ENCODE measurements around the gene CD151.
A peak's percentile ranks its signal among the peaks of the same experiment; 100 is the strongest.

The CD151 gene

GRCh38 chr11:826227-826621 lies 6.5 kb upstream of the CD151 start:
- no CpG with 5 or more reads among the region's 9 CpGs for WGBS (ENCODE audit: extremely low coverage, insufficient coverage, low lambda C conversion rate)
- Histone ChIP-seq H3K79me2 (ENCODE audit: control insufficient read depth, insufficient read depth, low read length) (no peaks in the 10 kb centered on the region), H3K27ac (ENCODE audit: low read depth, low read length) (no peak overlapping the region), H3K4me1 (ENCODE audit: control insufficient read depth, low read depth, low read length) (peaks cover 5% of the 10 kb centered on the region), H3K4me3 (ENCODE audit: low read length) (no peak overlapping the region), H3K79me1 (ENCODE audit: low read length) (peaks cover under 1% of the 10 kb centered on the region), H3K4ac (ENCODE audit: low read depth, low read length) (no peak overlapping the region), H3K18ac (ENCODE audit: low read length) (no peak overlapping the region), H3K9ac (ENCODE audit: low read length) (no peak overlapping the region), H3K56ac (ENCODE audit: low read length) (no peak overlapping the region), H2BK120ac (ENCODE audit: low read depth, low read length) (no peak overlapping the region), H2AK5ac (ENCODE audit: low read length) (no peak overlapping the region), H4K5ac (ENCODE audit: low read length) (no peak overlapping the region), H3K4me2 (ENCODE audit: low read length) (no peak overlapping the region), H3K23ac (ENCODE audit: low read length) (no peak overlapping the region), H2BK5ac (ENCODE audit: low read length) (no peak overlapping the region), H2BK15ac (replicated peaks; ENCODE audit: low read depth) (no peak overlapping the region), H3K36me3 (ENCODE audit: control insufficient read depth, insufficient read depth, low read length) (no peaks in the 10 kb centered on the region), H4K8ac (ENCODE audit: low read depth, low read length) (no peak overlapping the region), H3K27me3 (ENCODE audit: insufficient read depth, low read length, poor library complexity) (peaks cover 3% of the 10 kb centered on the region)
- DNase-seq, result no peak

GRCh38 chr11:826836-827145 lies 6.0 kb upstream of the CD151 start:
- Histone ChIP-seq H3K9ac (ENCODE audit: low read length) (peak overlapping the region; percentile 48), H3K27ac (ENCODE audit: low read depth, low read length) (no peak overlapping the region), H3K4ac (ENCODE audit: low read depth, low read length) (no peak overlapping the region), H3K23ac (ENCODE audit: low read length) (no peak overlapping the region), H3K4me2 (ENCODE audit: low read length) (peak overlapping the region; percentile 52), H3K36me3 (ENCODE audit: control insufficient read depth, insufficient read depth, low read length) (no peaks in the 10 kb centered on the region), H3K18ac (ENCODE audit: low read length) (no peak overlapping the region), H3K79me2 (ENCODE audit: control insufficient read depth, insufficient read depth, low read length) (no peaks in the 10 kb centered on the region), H2BK120ac (ENCODE audit: low read depth, low read length) (no peak overlapping the region), H3K56ac (ENCODE audit: low read length) (peak overlapping the region; percentile 56), H3K4me3 (ENCODE audit: low read length) (no peak overlapping the region), H3K27me3 (ENCODE audit: insufficient read depth, low read length, poor library complexity) (peaks cover 3% of the 10 kb centered on the region), H4K8ac (ENCODE audit: low read depth, low read length) (no peak overlapping the region), H3K4me1 (ENCODE audit: control insufficient read depth, low read depth, low read length) (peaks cover 5% of the 10 kb centered on the region), H4K5ac (ENCODE audit: low read length) (no peak overlapping the region), H2BK15ac (replicated peaks; ENCODE audit: low read depth) (no peak overlapping the region), H3K79me1 (ENCODE audit: low read length) (no peaks in the 10 kb centered on the region), H2BK5ac (ENCODE audit: low read length) (no peak overlapping the region), H2AK5ac (ENCODE audit: low read length) (no peak overlapping the region)
- WGBS (ENCODE audit: extremely low coverage, insufficient coverage, low lambda C conversion rate), result no CpG with 5 or more reads among the region's 22 CpGs
- no peak for DNase-seq

- peaks cover 9% of the 10 kb centered on the region for H3K4me1 ChIP-seq (ENCODE audit: control insufficient read depth, low read depth, low read length)
- H3K4me3 ChIP-seq (ENCODE audit: low read length), result no peak overlapping the region
- H3K79me1 ChIP-seq (ENCODE audit: low read length), result no peaks in the 10 kb centered on the region
- H3K56ac ChIP-seq (ENCODE audit: low read length), result peak overlapping the region; percentile 56
- no peak overlapping the region for H3K23ac ChIP-seq (ENCODE audit: low read length)
- H3K27me3 ChIP-seq (ENCODE audit: insufficient read depth, low read length, poor library complexity), result peaks cover 3% of the 10 kb centered on the region
- H3K36me3 ChIP-seq (ENCODE audit: control insufficient read depth, insufficient read depth, low read length), result no peaks in the 10 kb centered on the region
- no peaks in the 10 kb centered on the region for H3K79me2 ChIP-seq (ENCODE audit: control insufficient read depth, insufficient read depth, low read length)
- no peak overlapping the region for H3K4ac ChIP-seq (ENCODE audit: low read depth, low read length)
- peak overlapping the region; percentile 52 for H3K4me2 ChIP-seq (ENCODE audit: low read length)
- H2BK15ac ChIP-seq (replicated peaks; ENCODE audit: low read depth), result no peak overlapping the region
- H4K5ac ChIP-seq (ENCODE audit: low read length), result no peak overlapping the region
- peak overlapping the region; percentile 48 for H3K9ac ChIP-seq (ENCODE audit: low read length)
- H2BK5ac ChIP-seq (ENCODE audit: low read length), result no peak overlapping the region
- H4K8ac ChIP-seq (ENCODE audit: low read depth, low read length), result no peak overlapping the region
- no peak overlapping the region for H2BK120ac ChIP-seq (ENCODE audit: low read depth, low read length)
- peak; percentile 60 for DNase-seq
- peak overlapping the region; percentile 2 for H3K27ac ChIP-seq (ENCODE audit: low read depth, low read length)
- H2AK5ac ChIP-seq (ENCODE audit: low read length), result no peak overlapping the region
- no peak overlapping the region for H3K18ac ChIP-seq (ENCODE audit: low read length)
- WGBS (ENCODE audit: extremely low coverage, insufficient coverage, low lambda C conversion rate), result no CpG with 5 or more reads among the region's 66 CpGs
Measured at GRCh38 chr11:827146-827896, 5.4 kb upstream of the CD151 start.

GRCh38 chr11:827897-828192 lies 4.9 kb upstream of the CD151 start, which contains the start of gene CRACR2B:
Gene CRACR2B (plus strand): TSS chr11:827919. CDS start chr11:828608, 689 bp downstream.
- no peak for DNase-seq
- Histone ChIP-seq H3K23ac (ENCODE audit: low read length) (peak within 1 kb of the TSS; percentile 24), H3K4ac (ENCODE audit: low read depth, low read length) (no peak within 1 kb of the TSS), H3K4me3 (ENCODE audit: low read length) (no peak within 1 kb of the TSS), H2BK5ac (ENCODE audit: low read length) (no peak within 1 kb of the TSS), H3K36me3 (ENCODE audit: control insufficient read depth, insufficient read depth, low read length) (no peaks in the 10 kb centered on the region), H2BK15ac (replicated peaks; ENCODE audit: low read depth) (no peak within 1 kb of the TSS), H2AK5ac (ENCODE audit: low read length) (no peak within 1 kb of the TSS), H4K8ac (ENCODE audit: low read depth, low read length) (no peak within 1 kb of the TSS), H3K18ac (ENCODE audit: low read length) (no peak within 1 kb of the TSS), H3K4me1 (ENCODE audit: control insufficient read depth, low read depth, low read length) (peaks cover 9% of the 10 kb centered on the region), H3K56ac (ENCODE audit: low read length) (peak within 1 kb of the TSS; percentile 81), H2BK120ac (ENCODE audit: low read depth, low read length) (no peak within 1 kb of the TSS), H3K27ac (ENCODE audit: low read depth, low read length) (peak within 1 kb of the TSS; percentile 2), H3K4me2 (ENCODE audit: low read length) (peak within 1 kb of the TSS; percentile 52), H3K79me2 (ENCODE audit: control insufficient read depth, insufficient read depth, low read length) (no peaks in the 10 kb centered on the region), H3K27me3 (ENCODE audit: insufficient read depth, low read length, poor library complexity) (peaks cover 3% of the 10 kb centered on the region), H3K79me1 (ENCODE audit: low read length) (no peaks in the 10 kb centered on the region), H4K5ac (ENCODE audit: low read length) (no peak within 1 kb of the TSS), H3K9ac (ENCODE audit: low read length) (peak within 1 kb of the TSS; percentile 70)
- WGBS (ENCODE audit: extremely low coverage, insufficient coverage, low lambda C conversion rate), result no CpG with 5 or more reads among the region's 5 CpGs

GRCh38 chr11:828506-829175 lies 4.1 kb upstream of the CD151 start:
- no peak overlapping the region for H3K27ac ChIP-seq (ENCODE audit: low read depth, low read length)
- no peak overlapping the region for H3K4me3 ChIP-seq (ENCODE audit: low read length)
- WGBS (ENCODE audit: extremely low coverage, insufficient coverage, low lambda C conversion rate), result no CpG with 5 or more reads among the region's 21 CpGs
- peak overlapping the region; percentile 70 for H3K9ac ChIP-seq (ENCODE audit: low read length)
- no peak overlapping the region for H3K4ac ChIP-seq (ENCODE audit: low read depth, low read length)
- no peak overlapping the region for H2AK5ac ChIP-seq (ENCODE audit: low read length)
- DNase-seq, result no peak
- no peak overlapping the region for H2BK120ac ChIP-seq (ENCODE audit: low read depth, low read length)
- peaks cover 3% of the 10 kb centered on the region for H3K27me3 ChIP-seq (ENCODE audit: insufficient read depth, low read length, poor library complexity)
- peak overlapping the region; percentile 56 for H3K4me2 ChIP-seq (ENCODE audit: low read length)
- H3K23ac ChIP-seq (ENCODE audit: low read length), result peak overlapping the region; percentile 24
- no peak overlapping the region for H2BK5ac ChIP-seq (ENCODE audit: low read length)
- no peaks in the 10 kb centered on the region for H3K79me1 ChIP-seq (ENCODE audit: low read length)
- H4K5ac ChIP-seq (ENCODE audit: low read length), result no peak overlapping the region
- no peaks in the 10 kb centered on the region for H3K36me3 ChIP-seq (ENCODE audit: control insufficient read depth, insufficient read depth, low read length)
- H3K79me2 ChIP-seq (ENCODE audit: control insufficient read depth, insufficient read depth, low read length), result no peaks in the 10 kb centered on the region
- H2BK15ac ChIP-seq (replicated peaks; ENCODE audit: low read depth), result no peak overlapping the region
- H3K4me1 ChIP-seq (ENCODE audit: control insufficient read depth, low read depth, low read length), result peaks cover 9% of the 10 kb centered on the region
- peak overlapping the region; percentile 81 for H3K56ac ChIP-seq (ENCODE audit: low read length)
- H3K18ac ChIP-seq (ENCODE audit: low read length), result no peak overlapping the region
- no peak overlapping the region for H4K8ac ChIP-seq (ENCODE audit: low read depth, low read length)

Data from mesendoderm (in vitro differentiated cells).